Measurements from ENCODE around the gene AP4B1.

- TF ChIP-seq TCF4 (CRISPR knock-in tag; IDR thresholded peaks at IDR 0.05; ENCODE audit: borderline replicate concordance) (no peak), ESRRG (CRISPR knock-in tag; IDR thresholded peaks at IDR 0.05) (no peak), CSDC2 (CRISPR knock-in tag; IDR thresholded peaks at IDR 0.05) (no peak), PPARA (CRISPR knock-in tag; IDR thresholded peaks at IDR 0.05; ENCODE audit: borderline replicate concordance) (no peak), ARNTL (CRISPR knock-in tag; IDR thresholded peaks at IDR 0.05; ENCODE audit: borderline replicate concordance, low read depth) (no peak)
- TF ChIP-seq, protein P1, sequence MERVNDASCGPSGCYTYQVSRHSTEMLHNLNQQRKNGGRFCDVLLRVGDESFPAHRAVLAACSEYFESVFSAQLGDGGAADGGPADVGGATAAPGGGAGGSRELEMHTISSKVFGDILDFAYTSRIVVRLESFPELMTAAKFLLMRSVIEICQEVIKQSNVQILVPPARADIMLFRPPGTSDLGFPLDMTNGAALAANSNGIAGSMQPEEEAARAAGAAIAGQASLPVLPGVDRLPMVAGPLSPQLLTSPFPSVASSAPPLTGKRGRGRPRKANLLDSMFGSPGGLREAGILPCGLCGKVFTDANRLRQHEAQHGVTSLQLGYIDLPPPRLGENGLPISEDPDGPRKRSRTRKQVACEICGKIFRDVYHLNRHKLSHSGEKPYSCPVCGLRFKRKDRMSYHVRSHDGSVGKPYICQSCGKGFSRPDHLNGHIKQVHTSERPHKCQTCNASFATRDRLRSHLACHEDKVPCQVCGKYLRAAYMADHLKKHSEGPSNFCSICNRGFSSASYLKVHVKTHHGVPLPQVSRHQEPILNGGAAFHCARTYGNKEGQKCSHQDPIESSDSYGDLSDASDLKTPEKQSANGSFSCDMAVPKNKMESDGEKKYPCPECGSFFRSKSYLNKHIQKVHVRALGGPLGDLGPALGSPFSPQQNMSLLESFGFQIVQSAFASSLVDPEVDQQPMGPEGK (CRISPR knock-in tag; IDR thresholded peaks at IDR 0.05; ENCODE audit: borderline replicate concordance) = no peak
- TF ChIP-seq, protein P2, sequence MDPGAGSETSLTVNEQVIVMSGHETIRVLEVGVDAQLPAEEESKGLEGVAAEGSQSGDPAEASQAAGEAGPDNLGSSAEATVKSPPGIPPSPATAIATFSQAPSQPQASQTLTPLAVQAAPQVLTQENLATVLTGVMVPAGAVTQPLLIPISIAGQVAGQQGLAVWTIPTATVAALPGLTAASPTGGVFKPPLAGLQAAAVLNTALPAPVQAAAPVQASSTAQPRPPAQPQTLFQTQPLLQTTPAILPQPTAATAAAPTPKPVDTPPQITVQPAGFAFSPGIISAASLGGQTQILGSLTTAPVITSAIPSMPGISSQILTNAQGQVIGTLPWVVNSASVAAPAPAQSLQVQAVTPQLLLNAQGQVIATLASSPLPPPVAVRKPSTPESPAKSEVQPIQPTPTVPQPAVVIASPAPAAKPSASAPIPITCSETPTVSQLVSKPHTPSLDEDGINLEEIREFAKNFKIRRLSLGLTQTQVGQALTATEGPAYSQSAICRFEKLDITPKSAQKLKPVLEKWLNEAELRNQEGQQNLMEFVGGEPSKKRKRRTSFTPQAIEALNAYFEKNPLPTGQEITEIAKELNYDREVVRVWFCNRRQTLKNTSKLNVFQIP (CRISPR knock-in tag; IDR thresholded peaks at IDR 0.05; ENCODE audit: borderline replicate concordance, low read depth) = no peak
Observed at GRCh38 chr1:113922957-113923356, 18.4 kb upstream of the AP4B1 start.

Measured in SK-N-SH treated with all-trans-retinoic acid at 6 μM for 48 hours (cell line).